ES-I3 (cell line): ENCODE results near the gene FOXF2.

Source experiments
- H3K36me3 ChIP-seq: 2 replicates; pipeline ENCODE4 v1.6.1; 2013; ENCODE audit warnings: mild to moderate bottlenecking, low read length, control low read depth, moderate library complexity; ENCODE audit not compliant: insufficient read depth
- H3K4me1 ChIP-seq: 2 replicates; pipeline ENCODE4 v1.6.1; 2013; ENCODE audit warnings: mild to moderate bottlenecking, control low read depth, low read length; ENCODE audit not compliant: insufficient read depth
- H3K9ac ChIP-seq: 2 replicates; pipeline ENCODE4 v1.6.1; 2013; ENCODE audit warnings: low read depth, mild to moderate bottlenecking, low read length, moderate library complexity
- H3K9me3 ChIP-seq: 2 replicates; pipeline ENCODE4 v1.6.1; 2013; ENCODE audit warnings: mild to moderate bottlenecking, low read length, moderate library complexity; ENCODE audit not compliant: control insufficient read depth, insufficient read depth

Gene FOXF2

DNA sequence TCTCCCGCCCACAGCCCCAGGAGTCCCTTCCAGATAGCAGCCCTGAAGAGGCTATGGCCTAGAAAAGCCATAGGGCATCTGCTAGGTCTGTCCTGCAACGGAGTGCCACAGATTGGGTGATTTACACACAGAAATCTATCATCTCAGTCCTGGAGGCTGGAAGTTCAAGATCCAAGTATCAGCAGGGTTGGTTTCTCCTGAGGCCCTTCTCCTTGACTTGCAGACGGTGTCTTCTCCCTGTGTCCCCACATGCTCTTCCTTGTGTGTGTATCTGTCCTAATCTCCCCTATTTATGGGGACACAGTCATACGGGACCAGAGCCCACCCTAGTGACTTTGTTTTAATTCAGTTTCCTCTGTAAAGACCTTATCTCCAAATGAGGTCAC, 15.3 kb downstream of the FOXF2 start:
- Histone ChIP-seq H3K4me1 (peaks cover 15% of the 10 kb centered on the region), H3K9me3 (no peaks in the 10 kb centered on the region), H3K36me3 (no peaks in the 10 kb centered on the region), H3K9ac (no peak overlapping the region)

DNA sequence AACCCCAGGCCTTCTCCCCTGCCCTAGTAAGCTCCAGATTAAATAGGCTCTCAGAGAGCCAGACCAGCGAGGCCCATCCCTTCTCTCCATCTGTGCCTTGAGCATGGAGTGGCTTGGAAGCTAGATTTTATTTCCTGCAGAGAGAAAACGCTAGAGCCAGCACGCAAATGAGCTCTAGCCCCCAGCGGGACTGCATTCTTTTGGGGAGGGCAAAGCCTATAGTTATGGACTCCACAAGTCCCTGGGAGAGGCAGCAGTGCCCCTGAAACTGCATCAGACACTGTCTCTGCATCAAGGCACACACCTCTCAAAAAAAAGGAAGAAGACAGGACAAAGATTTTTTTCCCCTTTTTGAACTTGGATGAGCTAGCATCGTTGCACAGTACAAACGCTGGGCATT, 15.8 kb downstream of the FOXF2 start:
- H3K9me3 ChIP-seq: no peaks in the 10 kb centered on the region
- peaks cover 16% of the 10 kb centered on the region for H3K4me1 ChIP-seq
- H3K9ac ChIP-seq: no peak overlapping the region
- no peaks in the 10 kb centered on the region for H3K36me3 ChIP-seq

DNA sequence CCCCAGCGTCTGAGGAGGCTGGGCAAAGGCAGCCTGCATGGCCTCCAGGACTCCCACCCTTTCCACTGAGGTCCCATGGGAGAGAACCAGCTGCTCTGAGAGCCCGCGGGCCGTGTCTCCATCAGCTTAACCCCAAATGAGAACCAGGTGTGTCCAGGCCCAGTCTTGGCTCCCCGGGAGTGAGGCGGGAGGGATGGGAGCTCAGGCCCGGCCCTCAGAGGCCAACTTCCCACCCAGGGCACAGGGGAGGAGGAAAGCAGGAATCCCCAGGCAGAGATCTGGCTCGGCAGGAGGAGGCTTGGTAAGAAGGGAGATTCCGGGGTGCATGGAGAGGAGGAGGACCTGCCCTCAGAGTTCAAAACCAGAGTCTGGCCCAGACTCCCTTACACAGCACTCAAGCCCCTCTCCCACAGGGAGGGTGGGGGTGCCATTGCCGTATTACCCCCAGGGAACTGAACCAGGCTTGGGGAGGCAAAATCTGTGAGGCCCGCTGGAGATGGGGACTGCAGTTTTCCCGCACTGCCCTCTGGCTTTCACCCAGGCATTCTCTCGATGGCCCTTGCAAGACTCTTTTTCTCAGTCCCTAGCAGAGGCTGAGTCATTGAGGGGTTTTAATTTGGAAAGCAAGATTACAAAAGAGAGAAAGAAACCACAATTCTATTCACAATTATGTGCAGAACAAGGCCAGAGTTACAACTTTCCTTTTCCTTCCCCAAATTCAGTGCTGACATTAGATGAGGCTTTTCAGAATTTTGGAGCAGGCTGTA, 17.1 kb downstream of the FOXF2 start:
- Histone ChIP-seq H3K4me1 (peaks cover 13% of the 10 kb centered on the region), H3K9me3 (no peaks in the 10 kb centered on the region), H3K36me3 (no peaks in the 10 kb centered on the region), H3K9ac (no peak overlapping the region)

DNA sequence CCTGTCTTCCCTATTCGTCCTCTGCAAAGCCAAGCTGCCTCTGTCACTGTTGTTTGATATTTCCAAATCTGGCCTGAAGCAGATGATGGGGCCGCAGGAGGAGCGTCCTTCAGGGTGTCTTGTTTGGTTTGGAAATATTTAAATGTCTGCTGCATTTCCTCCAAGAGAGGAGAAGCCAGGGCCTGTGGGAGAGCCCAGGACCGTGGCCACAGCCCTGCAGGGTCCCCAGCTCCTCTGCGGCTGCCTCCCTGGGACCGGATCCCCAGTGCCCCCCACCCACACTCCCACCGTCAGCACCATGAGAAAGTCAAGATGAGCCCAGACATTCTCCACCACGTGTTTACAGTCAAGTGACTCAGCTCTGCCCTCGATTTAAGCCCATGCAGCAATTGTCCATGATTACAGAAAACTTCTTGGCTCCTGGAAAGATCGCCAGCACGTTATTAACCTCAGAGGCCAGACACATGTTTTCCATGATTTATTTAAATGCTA, 18.2 kb downstream of the FOXF2 start:
- Histone ChIP-seq H3K36me3 (no peaks in the 10 kb centered on the region), H3K4me1 (peaks cover 10% of the 10 kb centered on the region), H3K9me3 (no peaks in the 10 kb centered on the region), H3K9ac (no peak overlapping the region)

DNA sequence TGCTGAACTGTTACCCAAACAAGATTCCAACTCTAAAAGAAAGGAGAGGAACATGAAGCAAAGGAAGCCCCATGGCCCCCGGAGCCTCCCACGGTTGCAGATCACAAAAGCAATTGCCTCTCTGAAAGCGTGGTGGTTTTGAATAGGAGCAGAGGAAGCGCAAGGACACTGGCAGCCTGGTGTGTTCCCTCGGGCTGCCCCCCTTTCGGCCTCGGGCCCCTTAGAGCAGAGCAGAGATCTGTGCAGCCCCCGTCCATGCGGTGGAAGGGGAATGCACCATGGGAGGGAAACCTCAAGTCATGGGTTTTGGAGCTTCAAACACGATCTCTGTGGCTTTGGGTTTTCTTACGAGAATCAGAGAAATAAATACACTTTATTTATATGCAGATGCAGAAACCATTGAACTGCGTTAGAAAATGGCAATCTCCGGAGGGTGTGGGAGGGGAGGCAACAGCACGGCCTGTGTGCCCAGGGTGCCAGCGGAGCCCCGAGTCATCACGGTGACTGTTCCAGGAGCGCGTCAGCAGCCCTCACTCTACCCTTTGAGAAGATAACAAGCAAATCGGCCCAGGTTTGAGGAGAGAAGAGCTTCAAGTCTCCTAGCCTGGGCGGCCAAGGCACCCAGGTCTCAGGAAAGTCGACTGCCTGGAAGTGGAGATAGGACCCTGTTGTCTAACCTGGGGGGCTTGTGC, 20.5 kb downstream of the FOXF2 start:
- no peaks in the 10 kb centered on the region for H3K9me3 ChIP-seq
- no peaks in the 10 kb centered on the region for H3K36me3 ChIP-seq
- peak overlapping the region; percentile 7; the same call in 1 of the 2 replicates for H3K9ac ChIP-seq
- H3K4me1 ChIP-seq: peaks cover 10% of the 10 kb centered on the region

DNA sequence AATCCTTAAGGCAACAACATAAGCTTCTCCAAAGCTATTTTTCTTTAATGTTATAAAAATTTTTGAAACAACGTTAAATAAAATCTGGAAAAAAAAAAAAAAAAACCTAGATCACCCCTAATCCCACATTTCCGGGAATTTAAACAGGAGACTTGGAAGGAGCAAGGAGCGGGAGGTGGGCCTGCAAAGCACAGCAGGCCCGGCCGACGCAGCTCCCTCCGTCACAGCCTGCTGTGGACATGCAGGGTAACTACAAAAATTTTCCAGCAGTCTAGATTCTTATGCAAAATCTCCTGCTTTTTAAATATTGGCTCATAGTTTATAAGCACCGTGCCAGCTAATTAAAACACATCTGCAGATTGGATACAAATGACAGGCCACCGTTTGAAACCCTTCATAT, 23.5 kb downstream of the FOXF2 start:
- H3K4me1 ChIP-seq: peaks cover 10% of the 10 kb centered on the region
- no peak overlapping the region for H3K9ac ChIP-seq
- no peaks in the 10 kb centered on the region for H3K9me3 ChIP-seq
- H3K36me3 ChIP-seq: no peaks in the 10 kb centered on the region

DNA sequence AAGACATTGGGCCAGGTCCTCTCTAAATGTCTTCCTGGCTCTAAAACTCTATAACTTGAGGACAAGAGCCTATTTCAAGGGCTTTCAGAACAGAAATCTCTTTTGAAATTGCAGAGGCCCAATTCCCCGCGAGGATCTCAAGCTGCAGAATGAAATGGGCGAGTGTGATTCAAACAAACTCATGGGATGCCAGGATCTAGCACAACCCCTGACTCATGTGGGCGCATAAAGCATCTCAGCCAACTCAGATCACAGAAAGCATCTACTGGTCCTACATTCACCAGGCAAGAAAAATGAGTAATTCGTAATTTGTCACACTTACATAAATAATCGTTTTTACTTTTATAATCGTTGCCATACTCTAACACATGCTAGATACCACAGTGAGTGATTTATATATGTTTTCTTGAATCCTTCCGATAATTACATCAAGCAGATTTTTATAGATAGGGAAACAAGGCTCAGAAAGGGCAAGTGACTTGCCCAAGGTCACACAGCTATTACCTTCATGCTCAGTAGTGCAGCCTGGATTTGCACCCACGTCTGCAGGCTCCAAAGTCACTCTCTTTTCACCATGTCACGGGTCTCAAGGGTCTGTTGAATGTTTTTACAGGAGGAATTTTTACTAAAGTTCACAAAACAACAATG, 26.2 kb downstream of the FOXF2 start:
- H3K4me1 ChIP-seq: no peaks in the 10 kb centered on the region
- no peak overlapping the region for H3K9ac ChIP-seq
- H3K36me3 ChIP-seq: no peaks in the 10 kb centered on the region
- no peaks in the 10 kb centered on the region for H3K9me3 ChIP-seq

DNA sequence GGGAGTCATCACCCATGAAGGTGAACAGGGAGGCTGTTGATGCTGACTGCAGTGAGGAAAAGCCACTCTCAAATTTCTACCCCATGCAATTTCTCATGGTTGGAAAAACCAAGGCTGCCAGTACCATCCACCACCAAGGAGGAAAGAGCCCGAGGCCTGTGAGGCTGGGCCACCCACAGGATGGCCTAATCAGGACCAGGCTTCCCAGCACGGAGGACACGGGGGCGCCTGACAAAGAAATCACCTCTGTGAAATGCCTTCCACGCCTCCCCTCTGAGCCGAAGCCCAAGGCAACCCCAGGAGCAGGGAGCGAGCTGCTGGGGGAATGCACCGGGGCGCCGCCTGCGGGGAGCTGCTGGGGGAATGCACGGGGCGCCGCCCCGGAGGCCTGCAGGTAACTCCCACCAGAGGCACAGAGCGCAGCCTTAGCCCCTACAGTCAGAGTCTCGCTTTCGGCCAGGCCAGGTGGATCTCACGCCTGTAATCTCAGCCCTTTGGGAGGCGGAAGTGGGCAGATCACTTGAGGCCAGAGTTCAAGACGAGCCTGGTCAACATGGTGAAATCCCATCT, 26.9 kb downstream of the FOXF2 start:
- Histone ChIP-seq H3K9ac (no peak overlapping the region), H3K9me3 (no peaks in the 10 kb centered on the region), H3K36me3 (no peaks in the 10 kb centered on the region), H3K4me1 (no peaks in the 10 kb centered on the region)

DNA sequence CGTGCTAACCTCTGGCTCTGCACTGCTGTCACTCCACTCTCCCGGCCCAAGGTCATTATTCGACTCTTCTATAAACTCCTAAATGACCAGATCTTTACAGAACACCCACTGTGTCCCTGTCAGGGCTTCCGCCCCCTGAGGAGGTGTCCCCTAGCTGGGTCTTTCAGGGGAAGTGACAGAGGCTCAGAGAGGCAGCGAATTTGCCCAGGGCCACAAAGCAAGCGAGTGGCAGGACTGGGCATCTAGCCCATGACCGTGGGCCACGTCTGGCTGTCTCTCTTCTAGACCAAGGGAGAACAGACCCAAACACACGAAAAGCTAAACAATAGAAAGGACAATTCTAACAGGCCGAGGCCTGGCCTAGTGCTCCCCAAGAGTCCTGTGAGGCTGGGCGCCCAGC, 27.4 kb downstream of the FOXF2 start:
- no peaks in the 10 kb centered on the region for H3K36me3 ChIP-seq
- no peak overlapping the region for H3K9ac ChIP-seq
- no peaks in the 10 kb centered on the region for H3K9me3 ChIP-seq
- H3K4me1 ChIP-seq: no peaks in the 10 kb centered on the region

DNA sequence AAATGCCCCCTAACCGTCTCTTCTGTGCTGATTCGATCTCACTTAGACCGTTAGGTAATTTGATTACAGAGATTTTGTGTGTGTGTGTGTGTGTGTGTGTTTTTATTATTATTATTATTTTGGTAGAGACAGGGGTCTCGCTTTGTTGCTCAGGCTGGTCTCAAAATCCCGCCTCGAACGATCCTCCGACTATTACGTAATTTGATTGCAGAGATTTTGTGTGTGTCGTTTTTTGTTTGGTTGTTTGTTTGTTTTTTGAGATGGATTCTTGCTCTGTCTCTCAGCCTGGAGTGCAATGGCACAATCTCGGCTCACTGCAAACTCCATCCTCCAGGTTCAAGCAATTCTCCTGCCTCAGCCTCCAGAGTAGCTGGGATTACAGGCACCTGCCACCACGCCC, 28.3 kb downstream of the FOXF2 start:
- H3K9me3 ChIP-seq: no peaks in the 10 kb centered on the region

DNA sequence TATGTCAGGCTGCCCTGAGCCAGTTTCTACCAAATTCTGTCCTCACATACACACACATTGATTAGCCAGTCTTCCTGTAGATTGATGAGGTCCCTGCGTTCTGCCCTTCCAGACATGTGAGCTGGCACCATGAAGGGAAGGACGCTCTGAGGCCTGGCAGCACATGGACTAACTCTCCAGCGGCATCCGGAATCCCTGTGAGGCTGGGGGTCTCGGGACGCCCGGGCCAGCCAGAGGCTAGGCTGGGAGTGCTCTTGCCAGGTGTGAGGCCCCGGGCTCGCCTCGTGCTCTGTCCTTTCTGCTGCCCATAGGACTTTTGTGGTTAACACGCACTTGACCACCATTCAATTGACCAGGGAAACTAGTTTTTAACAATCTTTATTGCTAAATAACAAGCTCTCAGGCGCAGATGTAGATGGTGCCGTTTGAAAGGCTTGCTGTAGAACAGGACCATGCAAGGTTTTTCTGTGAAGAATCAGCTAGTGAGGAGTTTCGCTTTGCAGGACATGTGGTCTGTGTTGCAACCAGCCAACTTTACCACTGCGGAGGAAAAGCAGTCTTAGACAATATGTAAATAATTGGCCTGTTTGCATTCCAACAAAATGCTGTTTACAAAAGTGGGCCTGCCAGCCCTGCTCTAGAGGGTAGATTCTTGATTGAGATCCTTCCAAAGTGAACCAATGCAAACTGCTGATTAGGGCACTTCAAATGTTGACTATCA, 29.3 kb downstream of the FOXF2 start:
- Histone ChIP-seq H3K36me3 (no peaks in the 10 kb centered on the region), H3K9ac (no peak overlapping the region), H3K9me3 (no peaks in the 10 kb centered on the region), H3K4me1 (no peaks in the 10 kb centered on the region)

More for the DNA sequence above, 28.3 kb downstream of the FOXF2 start:
- H3K4me1 ChIP-seq: no peaks in the 10 kb centered on the region
- no peak overlapping the region for H3K9ac ChIP-seq
- no peaks in the 10 kb centered on the region for H3K36me3 ChIP-seq

DNA sequence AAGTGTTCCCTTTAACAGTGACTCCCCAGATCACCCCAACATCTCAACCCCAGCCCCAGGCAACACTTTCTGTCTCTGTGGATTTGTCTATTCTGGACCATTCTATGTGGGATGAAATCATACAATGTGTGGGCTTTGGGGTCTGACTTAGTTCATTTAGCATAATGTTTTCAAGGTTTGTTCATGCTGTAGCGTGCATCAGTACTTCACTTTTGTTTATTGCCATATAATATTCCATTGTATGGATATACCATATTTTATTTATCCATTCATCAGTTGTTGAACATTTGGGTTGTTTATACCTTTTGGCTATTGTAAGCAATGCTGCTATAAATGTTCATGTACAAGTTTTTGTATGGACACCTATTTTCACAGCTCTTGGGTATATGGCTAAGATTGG, 31.0 kb downstream of the FOXF2 start:
- Histone ChIP-seq H3K9me3 (no peaks in the 10 kb centered on the region), H3K4me1 (no peaks in the 10 kb centered on the region), H3K36me3 (no peaks in the 10 kb centered on the region), H3K9ac (no peak overlapping the region)

DNA sequence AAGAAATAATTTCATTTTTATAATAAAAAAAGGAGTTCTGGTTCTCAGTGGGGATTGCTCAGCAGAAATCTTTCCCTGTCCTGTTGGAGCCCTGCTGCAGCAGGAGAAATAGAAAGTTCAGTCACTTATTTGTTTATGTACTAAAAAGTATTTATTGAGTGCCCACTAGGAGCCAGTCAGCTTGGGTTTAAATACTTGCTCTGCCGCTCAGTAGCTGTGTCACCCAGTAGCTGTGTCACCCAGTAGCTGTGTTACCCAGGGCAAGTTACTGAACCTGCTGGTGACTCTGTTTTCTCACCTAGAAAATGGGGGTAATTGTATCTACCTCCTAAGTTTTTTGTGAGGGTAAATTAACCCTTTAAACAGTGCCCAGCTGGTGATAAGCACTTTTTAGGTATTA, 32.9 kb downstream of the FOXF2 start:
- no peaks in the 10 kb centered on the region for H3K36me3 ChIP-seq
- no peaks in the 10 kb centered on the region for H3K9me3 ChIP-seq
- H3K4me1 ChIP-seq: no peaks in the 10 kb centered on the region
- H3K9ac ChIP-seq: no peak overlapping the region

DNA sequence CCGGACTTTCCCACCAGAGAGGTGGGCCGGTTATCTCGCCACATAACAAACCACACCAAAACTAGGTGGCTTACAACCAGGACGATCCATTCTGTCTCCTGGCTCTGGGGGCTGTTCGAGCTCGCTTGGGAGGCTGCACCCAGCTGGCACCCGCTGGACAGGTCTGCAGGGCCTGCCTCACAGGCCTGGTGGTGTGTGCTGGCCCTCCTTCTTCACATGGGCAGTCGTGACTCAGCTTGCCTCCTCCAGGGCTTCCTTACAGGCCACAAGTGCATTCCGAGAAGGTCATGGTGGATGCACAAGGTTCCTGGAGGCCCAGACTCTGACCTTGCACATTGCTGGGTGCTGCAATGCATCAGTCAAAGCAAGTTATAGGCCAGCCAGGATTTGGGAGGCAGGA, 34.2 kb downstream of the FOXF2 start:
- Histone ChIP-seq H3K9me3 (no peaks in the 10 kb centered on the region), H3K9ac (no peak overlapping the region), H3K4me1 (no peaks in the 10 kb centered on the region), H3K36me3 (no peaks in the 10 kb centered on the region)
